Erythroblast (primary cell): ENCODE results near the gene CD53.
A peak's percentile ranks its signal among the peaks of the same experiment; 100 is the strongest.
"Not testable (repeated sequence)": the region's sequence is repeated elsewhere in the genome, so short reads cannot be mapped to it uniquely, and the experiment has no call there.

Source experiments
- DNase-seq, 2 experiments: peaks; one replicate each; lab custom pipeline; 2025; lab: John Stamatoyannopoulos, UW
- GATA1 ChIP-seq: IDR thresholded peaks from 2 replicates; pipeline ENCODE4 v1.6.1; 2011; ENCODE audit warnings: low read depth, mild to moderate bottlenecking, control low read depth, low read length, moderate library complexity
- POLR2A ChIP-seq: IDR thresholded peaks from 2 replicates; pipeline ENCODE4 v1.6.1; 2011; ENCODE audit warnings: mild to moderate bottlenecking, low read length

The CD53 gene, protein sequence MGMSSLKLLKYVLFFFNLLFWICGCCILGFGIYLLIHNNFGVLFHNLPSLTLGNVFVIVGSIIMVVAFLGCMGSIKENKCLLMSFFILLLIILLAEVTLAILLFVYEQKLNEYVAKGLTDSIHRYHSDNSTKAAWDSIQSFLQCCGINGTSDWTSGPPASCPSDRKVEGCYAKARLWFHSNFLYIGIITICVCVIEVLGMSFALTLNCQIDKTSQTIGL

DNA sequence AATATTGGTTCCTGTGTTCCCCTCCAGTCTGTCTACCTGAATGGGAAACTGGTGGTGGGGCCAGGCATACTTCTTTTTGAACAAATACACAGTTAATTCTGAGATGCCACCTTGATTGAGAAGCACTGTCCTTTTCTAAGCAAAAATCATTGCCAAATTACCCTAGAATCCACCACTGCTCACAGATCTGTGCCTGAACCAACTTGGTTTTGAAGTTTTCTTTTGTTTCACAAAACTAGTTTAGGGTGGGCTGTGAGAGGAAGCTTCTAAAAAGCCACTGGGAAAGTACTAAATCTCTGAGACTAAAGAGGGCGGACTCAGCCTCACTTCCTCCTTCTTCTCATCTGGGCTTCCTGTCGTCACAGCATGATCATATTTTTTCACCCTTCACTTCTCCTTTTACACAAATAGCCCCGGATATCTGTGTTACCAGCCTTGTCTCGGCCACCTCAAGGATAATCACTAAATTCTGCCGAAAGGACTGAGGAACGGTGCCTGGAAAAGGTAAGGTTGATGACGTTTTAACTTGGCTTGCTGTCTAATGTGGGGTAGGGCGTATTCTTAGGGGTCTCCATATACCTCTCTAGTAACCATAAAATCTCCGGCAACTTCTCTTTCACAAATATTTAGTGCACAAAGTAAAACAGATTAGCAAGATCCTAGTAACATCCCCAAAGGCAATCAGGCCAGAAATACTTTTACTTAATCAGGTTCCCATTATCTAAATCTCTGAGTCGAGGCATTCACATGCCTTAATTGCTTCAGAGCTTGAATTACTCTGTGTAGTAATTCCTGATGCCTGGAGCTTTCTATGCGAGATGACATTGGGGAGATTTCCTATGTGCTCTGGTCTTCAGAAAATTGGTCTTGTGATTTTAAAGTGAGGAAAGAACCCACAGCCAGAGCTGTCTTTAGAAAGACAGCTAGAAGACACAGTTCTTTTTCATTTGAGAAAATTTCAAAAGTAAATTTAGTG is at the start of gene CD53:
TSS of gene CD53 (plus strand) at position 404 of the 976 bp plus-strand sequence. CDS start 18,261 bp downstream, outside the sequence.
- TF ChIP-seq GATA1 (no peak), POLR2A (peak; percentile 41)
- peak in 1 of 2 experiments; percentile 16 for DNase-seq

DNA sequence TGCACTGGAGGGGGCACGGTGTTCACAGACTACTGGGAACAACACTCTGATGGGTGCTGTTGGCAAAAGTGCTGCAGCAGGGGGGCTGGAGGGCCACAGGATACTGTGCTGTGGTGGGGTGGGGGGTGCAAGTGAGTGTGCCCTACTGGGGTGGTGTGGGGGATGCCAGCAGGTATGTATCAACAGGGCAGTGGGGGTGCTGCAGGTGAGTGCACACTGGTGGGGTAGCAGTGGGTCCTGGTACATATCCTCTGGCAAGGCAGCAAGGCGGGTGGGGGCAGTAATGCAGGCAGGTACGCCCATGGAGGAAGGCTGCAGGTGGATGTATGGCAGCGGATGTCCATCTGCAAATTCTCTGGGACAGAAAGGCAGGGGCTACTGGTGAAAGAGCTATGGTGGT is 48.8 kb upstream of the CD53 start:
- TF ChIP-seq POLR2A (no peak), GATA1 (no peak)
- DNase-seq: no peak

- peak; percentile 33 to 55 for DNase-seq
- TF ChIP-seq POLR2A (no peak), GATA1 (no peak)
These were observed 42.9 kb upstream of the CD53 start for GRCh38 chr1:110829955-110830553.

- not testable (repeated sequence) for DNase-seq
These were observed 39.2 kb upstream of the CD53 start for GRCh38 chr1:110833779-110834178.

DNA sequence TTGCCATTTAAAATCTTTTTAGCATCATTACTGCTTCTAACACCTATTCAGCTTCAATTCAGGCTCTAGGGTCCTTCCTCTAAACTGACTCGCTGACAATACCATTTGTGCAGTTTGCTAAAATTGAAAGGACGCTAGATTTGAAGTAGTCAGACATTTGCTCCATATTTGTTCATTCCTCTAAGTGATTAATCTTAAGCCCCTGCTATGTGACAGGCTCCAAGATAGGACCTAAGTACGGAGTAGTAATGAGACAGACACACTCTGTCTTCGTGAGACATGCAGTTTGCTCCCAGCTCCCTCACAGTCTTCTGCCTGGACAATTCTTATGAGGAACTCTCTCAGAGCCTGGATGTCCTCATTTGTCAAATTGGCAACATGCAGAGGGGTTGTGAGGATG is 26.1 kb upstream of the CD53 start:
- TF ChIP-seq GATA1: no peak
- no peak for TF ChIP-seq POLR2A
- DNase-seq: no peak

DNA sequence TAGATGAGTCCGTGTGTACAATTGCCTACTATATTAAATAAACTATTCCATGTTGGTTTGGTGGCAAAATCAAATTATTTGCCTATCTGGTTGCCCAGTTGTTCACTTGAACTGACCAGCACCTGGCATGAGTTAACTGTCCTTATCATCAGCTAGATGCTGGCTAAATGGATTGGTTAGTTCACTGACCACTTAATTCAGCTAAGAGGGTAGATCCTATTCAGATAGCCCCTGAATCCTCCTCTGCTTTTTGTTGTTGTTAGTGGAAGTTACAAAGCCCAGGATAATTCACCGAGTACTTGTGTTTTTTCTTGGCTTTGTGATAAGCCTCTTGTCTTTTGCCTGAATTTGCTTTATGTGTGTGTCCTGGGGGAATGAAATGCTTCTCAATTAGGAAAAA is 22.8 kb upstream of the CD53 start:
- no peak for TF ChIP-seq POLR2A
- no peak for TF ChIP-seq GATA1
- DNase-seq: no peak

GRCh38 chr1:110850627-110851026 is 22.3 kb upstream of the CD53 start:
- TF ChIP-seq POLR2A: no peak
- no peak for TF ChIP-seq GATA1
- no peak for DNase-seq

GRCh38 chr1:110853135-110853534 is 19.8 kb upstream of the CD53 start:
- no peak for DNase-seq
- TF ChIP-seq GATA1 (no peak), POLR2A (no peak)

DNA sequence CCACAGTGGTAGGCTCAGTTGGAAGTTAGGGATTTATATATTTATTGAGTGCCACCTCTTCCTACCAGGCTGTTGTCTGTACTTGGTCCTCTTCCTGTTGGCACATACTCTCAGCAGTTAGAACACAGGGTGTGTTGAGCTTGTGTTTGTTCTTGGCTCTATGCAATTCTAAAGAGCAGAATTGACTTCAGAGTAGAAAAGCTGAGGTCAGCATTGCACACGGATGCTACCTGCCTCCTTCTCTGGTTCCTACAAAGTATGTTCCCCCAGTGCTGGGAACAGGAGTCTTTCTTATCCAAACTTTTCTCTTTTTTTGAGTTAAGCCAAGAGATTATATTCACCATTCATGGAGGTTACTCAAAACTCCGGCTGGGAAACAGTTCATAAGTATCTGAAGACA is 16.5 kb upstream of the CD53 start:
- TF ChIP-seq POLR2A: no peak
- no peak for DNase-seq

DNA sequence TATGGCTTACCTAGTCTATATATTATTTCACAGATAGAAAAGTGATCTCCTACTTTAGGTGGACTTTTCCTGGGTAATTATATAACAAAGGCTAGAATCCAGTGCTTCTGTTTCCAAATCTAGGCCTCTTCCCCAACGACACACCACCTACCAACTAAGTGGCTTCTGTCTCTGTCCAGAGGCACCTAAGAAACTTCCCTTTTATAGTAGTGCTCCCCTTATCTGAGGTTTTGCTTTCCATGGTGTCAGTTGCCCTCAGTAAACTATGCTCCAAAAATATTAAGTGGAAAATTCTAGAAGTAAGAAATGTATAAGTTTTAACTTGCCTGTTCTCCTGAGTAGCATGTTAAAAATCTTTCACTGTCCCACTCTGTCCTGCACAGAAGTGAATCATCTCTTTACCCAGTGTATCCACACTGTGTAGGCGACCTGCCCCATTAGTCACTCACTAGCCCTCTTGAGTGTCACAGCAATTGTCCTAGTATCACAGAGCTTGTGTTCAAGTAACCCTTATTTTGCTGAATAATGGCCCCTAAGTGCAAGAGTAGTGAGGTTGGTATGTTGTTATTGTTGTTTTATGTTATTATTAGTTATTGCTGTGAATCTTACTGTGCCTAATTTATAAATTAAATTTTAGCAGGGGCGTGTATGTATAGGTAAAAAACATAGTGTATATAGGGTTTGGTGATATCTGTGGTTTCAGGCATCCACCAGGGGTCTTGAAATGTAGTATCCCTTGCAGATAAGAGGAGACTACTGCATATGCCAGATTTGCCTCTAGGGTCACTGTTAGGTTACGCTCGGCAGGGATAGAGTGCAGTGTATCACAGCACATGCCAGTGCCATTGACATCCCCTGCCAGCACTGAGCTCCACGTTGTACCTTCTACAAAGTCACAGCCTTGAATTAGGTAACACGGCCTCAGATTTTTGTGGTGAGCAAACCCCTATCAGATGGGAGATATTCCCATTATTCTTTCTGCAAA is 14.7 kb upstream of the CD53 start:
- TF ChIP-seq GATA1: no peak
- TF ChIP-seq POLR2A: no peak
- DNase-seq: no peak

GRCh38 chr1:110859062-110859461 is 13.9 kb upstream of the CD53 start:
- TF ChIP-seq POLR2A (no peak), GATA1 (no peak)
- DNase-seq: no peak

- TF ChIP-seq GATA1 (no peak), POLR2A (no peak)
- no peak for DNase-seq
These were observed 12.8 kb upstream of the CD53 start for GRCh38 chr1:110860174-110860573.

GRCh38 chr1:110860620-110861019 is 12.3 kb upstream of the CD53 start:
- DNase-seq: not testable (repeated sequence)

- DNase-seq: not testable (repeated sequence)
These were observed 11.0 kb upstream of the CD53 start for GRCh38 chr1:110861942-110862341.
